ENCODE data around the gene GNG7. TPM values are rescaled to one million over a fixed set of nuclear protein-coding genes. Genes with fewer than 3 reads are reported as not detected.
A peak's percentile ranks its signal among the peaks of the same experiment; 100 is the strongest.

Gene GNG7
- 5.1 TPM in 2 replicates for total RNA-seq
- long read RNA-seq, full-length matches to known transcripts = 1 of 2 reads
- long read RNA-seq, partial matches to known transcripts = 0 of 2 reads
- long read RNA-seq, other reads (novel, unspliced or antisense) = 1 of 2 reads

DNA sequence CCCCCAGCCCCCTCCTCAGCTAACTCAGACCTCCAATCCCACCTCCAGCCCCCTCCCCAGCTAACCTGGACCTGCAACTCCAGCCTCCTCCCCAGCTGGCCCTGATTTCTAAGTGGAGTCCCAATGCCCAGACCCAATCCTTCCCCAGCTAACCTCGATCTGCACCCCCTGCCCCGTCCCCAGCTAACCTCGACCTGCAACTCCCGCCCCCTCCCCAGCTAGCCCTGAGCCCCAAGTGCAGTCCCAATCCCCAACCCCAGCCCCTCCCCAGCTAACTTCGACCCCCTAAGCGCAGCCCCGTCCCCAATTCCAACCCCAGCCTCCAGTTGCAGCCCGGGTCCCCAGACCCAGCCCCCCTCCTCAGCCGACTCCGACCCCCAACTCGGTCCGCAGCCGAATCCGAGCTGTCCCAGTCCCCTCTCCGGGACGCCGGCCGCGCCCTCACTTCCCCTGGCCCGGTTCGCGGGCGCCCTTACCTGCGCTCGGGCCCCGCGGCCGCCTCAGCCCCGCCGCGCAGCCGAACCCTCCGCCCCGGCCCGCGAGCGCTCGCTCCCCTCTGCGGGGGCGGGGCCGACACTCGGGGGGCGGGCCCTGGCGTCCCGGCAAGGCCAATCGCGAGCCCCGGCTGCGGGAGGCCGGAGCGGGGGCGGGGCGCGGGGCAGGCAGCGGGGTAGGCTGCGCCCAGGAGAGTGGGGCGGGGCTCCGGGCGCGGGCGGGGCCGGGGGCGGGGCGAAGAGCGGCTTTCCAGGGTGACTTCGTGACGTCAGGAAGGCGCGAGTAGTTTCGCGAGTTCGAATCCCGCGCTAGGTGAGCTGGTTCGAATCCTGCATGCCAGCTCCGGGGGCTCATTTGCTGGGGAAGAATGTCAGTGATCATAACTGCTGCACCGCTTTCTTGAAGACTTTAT is at the start of gene GNG7:
Gene GNG7 (minus strand): TSS at position 525 of the 907 bp plus-strand sequence. CDS start 182,006 bp downstream, outside the sequence.
- DNase-seq (ENCODE audit: extremely low spot score, unreplicated experiment) = peak; percentile 98
- Mint-ChIP-seq H3K4me1 (ENCODE audit: unreplicated experiment) (peaks cover 2% of the 10 kb centered on the region), H3K27ac (ENCODE audit: unreplicated experiment) (peak within 1 kb of the TSS; percentile 44), H3K27me3 (ENCODE audit: unreplicated experiment) (peaks cover 26% of the 10 kb centered on the region), H3K4me3 (ENCODE audit: unreplicated experiment) (peak within 1 kb of the TSS; percentile 68), H3K9me3 (ENCODE audit: unreplicated experiment) (no peaks in the 10 kb centered on the region), H3K36me3 (ENCODE audit: unreplicated experiment) (no peaks in the 10 kb centered on the region)
- TF ChIP-seq, protein P1, sequence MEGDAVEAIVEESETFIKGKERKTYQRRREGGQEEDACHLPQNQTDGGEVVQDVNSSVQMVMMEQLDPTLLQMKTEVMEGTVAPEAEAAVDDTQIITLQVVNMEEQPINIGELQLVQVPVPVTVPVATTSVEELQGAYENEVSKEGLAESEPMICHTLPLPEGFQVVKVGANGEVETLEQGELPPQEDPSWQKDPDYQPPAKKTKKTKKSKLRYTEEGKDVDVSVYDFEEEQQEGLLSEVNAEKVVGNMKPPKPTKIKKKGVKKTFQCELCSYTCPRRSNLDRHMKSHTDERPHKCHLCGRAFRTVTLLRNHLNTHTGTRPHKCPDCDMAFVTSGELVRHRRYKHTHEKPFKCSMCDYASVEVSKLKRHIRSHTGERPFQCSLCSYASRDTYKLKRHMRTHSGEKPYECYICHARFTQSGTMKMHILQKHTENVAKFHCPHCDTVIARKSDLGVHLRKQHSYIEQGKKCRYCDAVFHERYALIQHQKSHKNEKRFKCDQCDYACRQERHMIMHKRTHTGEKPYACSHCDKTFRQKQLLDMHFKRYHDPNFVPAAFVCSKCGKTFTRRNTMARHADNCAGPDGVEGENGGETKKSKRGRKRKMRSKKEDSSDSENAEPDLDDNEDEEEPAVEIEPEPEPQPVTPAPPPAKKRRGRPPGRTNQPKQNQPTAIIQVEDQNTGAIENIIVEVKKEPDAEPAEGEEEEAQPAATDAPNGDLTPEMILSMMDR (IDR thresholded peaks at IDR 0.05) = no peak

- H3K4me1 Mint-ChIP-seq (ENCODE audit: unreplicated experiment) = no peaks in the 10 kb centered on the region
- TF ChIP-seq, protein P1 (IDR thresholded peaks at IDR 0.05) = no peak
- DNase-seq (ENCODE audit: extremely low spot score, unreplicated experiment) = no peak
- H3K4me3 Mint-ChIP-seq (ENCODE audit: unreplicated experiment) = no peak overlapping the region
- H3K36me3 Mint-ChIP-seq (ENCODE audit: unreplicated experiment) = peaks cover 9% of the 10 kb centered on the region
- no peak overlapping the region for H3K27ac Mint-ChIP-seq (ENCODE audit: unreplicated experiment)
- H3K27me3 Mint-ChIP-seq (ENCODE audit: unreplicated experiment) = no peaks in the 10 kb centered on the region
- H3K9me3 Mint-ChIP-seq (ENCODE audit: unreplicated experiment) = no peaks in the 10 kb centered on the region
Measured at GRCh38 chr19:2751438-2751830, 48.9 kb upstream of the GNG7 start.

GRCh38 chr19:2750808-2751437 is 48.4 kb upstream of the GNG7 start:
- Mint-ChIP-seq H3K4me3 (ENCODE audit: unreplicated experiment) (no peak overlapping the region), H3K27me3 (ENCODE audit: unreplicated experiment) (no peaks in the 10 kb centered on the region), H3K27ac (ENCODE audit: unreplicated experiment) (no peak overlapping the region), H3K36me3 (ENCODE audit: unreplicated experiment) (peaks cover 4% of the 10 kb centered on the region), H3K9me3 (ENCODE audit: unreplicated experiment) (no peaks in the 10 kb centered on the region), H3K4me1 (ENCODE audit: unreplicated experiment) (no peaks in the 10 kb centered on the region)
- TF ChIP-seq, protein P1 (IDR thresholded peaks at IDR 0.05) = no peak
- no peak for DNase-seq (ENCODE audit: extremely low spot score, unreplicated experiment)

DNA sequence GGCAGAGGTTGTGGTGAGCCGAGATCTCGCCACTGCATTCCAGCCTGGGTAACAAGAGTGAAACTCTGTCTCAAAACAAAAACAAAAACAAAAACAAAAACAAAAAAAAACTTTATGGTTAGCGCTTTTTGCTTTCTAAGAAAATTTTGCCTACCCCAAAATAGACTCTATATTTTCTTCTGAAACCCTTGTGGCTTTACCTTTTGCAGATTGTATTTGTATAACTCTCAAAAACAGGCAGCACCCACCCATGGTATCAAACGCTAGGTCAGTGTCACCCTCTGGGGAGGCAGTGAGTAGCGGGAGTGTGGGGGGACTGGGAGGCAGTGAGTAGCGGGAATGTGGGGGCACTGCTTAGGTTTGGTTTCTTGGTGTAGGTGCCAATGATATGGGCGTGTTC is 44.9 kb upstream of the GNG7 start:
- H3K4me1 Mint-ChIP-seq (ENCODE audit: unreplicated experiment) = no peaks in the 10 kb centered on the region
- no peak for DNase-seq (ENCODE audit: extremely low spot score, unreplicated experiment)
- H3K27me3 Mint-ChIP-seq (ENCODE audit: unreplicated experiment) = peaks cover 12% of the 10 kb centered on the region
- no peaks in the 10 kb centered on the region for H3K9me3 Mint-ChIP-seq (ENCODE audit: unreplicated experiment)
- H3K36me3 Mint-ChIP-seq (ENCODE audit: unreplicated experiment) = no peaks in the 10 kb centered on the region
- TF ChIP-seq, protein P1 (IDR thresholded peaks at IDR 0.05) = no peak
- H3K4me3 Mint-ChIP-seq (ENCODE audit: unreplicated experiment) = no peak overlapping the region
- H3K27ac Mint-ChIP-seq (ENCODE audit: unreplicated experiment) = no peak overlapping the region

DNA sequence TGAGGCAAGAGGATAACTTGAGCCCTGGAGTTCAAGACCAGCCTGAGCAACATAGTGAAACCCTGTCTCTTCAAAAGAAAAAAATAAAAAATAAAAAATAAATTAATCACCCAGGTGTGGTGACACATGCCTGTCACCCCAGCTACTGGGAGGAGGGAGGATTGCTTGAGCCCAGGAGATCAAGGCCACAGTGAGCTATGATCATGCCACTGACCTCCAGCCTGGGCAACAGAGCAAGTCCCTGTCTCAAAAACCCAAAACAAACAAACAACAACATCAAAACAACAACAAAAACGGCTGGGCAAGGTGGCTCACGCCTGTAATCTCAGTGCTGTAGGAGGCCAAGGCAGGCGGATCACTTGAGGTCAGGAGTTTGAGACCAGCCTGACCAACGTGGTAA is 41.6 kb upstream of the GNG7 start:
- Mint-ChIP-seq H3K4me3 (ENCODE audit: unreplicated experiment) (no peak overlapping the region), H3K4me1 (ENCODE audit: unreplicated experiment) (peaks cover 7% of the 10 kb centered on the region), H3K27me3 (ENCODE audit: unreplicated experiment) (peaks cover 13% of the 10 kb centered on the region), H3K27ac (ENCODE audit: unreplicated experiment) (no peak overlapping the region), H3K9me3 (ENCODE audit: unreplicated experiment) (no peaks in the 10 kb centered on the region), H3K36me3 (ENCODE audit: unreplicated experiment) (no peaks in the 10 kb centered on the region)
- TF ChIP-seq, protein P1 (IDR thresholded peaks at IDR 0.05) = no peak
- no peak for DNase-seq (ENCODE audit: extremely low spot score, unreplicated experiment)
